H1 (cell line): ENCODE measurements around the gene ARHGEF11. TPM values are rescaled to one million over a fixed set of nuclear protein-coding genes. Genes with fewer than 3 reads are reported as not detected.

Experiments used
- CTCF ChIA-PET: fragments of 300-600 bp; sonication (Branson Sonifier 250); formaldehyde crosslinking; loops from one replicate; lab custom pipeline; 2021; ENCODE audit not compliant: partially characterized antibody; lab: Charles Lee
- POLR2A ChIA-PET: fragments of 300-600 bp; sonication (Branson Sonifier 250); formaldehyde crosslinking; loops from one replicate; lab custom pipeline; 2021; ENCODE audit warnings: inconsistent platforms; ENCODE audit not compliant: partially characterized antibody; lab: Charles Lee
- DNase-seq, 2 experiments: peaks; one replicate each; pipeline versions ENCODE4 v3.0.0 to v3.0.0-alpha.2; 2010 to 2022; ENCODE audit warnings: low spot score in 2 of 2, low read depth in 1 of 2, mixed read lengths in 1 of 2
- FAIRE-seq: peaks from 2 replicates; lab custom pipeline; 2011; peaks lifted over from hg19 to GRCh38; lab: Jason Lieb, UNC
- H2AFZ ChIP-seq: 2 replicates; pipeline ENCODE4 v1.8.1; 2012; ENCODE audit warnings: low read length, inconsistent platforms
- H2AK5ac ChIP-seq: 2 replicates; pipeline ENCODE4 v1.6.1; 2013; ENCODE audit warnings: low read depth, low read length
- H2BK120ac ChIP-seq: replicated peaks from 2 replicates; pipeline ENCODE3; 2013; ENCODE audit warnings: low read depth, low read length, inconsistent platforms
- H2BK12ac ChIP-seq: 2 replicates; pipeline ENCODE4 v1.6.1; 2013; ENCODE audit warnings: low read depth, low read length
- H2BK15ac ChIP-seq: 2 replicates; pipeline ENCODE4 v1.6.1; 2013; ENCODE audit warnings: low read length
- H2BK20ac ChIP-seq: 2 replicates; pipeline ENCODE4 v1.6.1; 2013; ENCODE audit warnings: low read length
- H2BK5ac ChIP-seq: 2 replicates; pipeline ENCODE4 v1.6.1; 2013; ENCODE audit warnings: low read depth, low read length
- H3K14ac ChIP-seq: 2 replicates; pipeline ENCODE4 v1.6.1; 2013; ENCODE audit warnings: inconsistent platforms; ENCODE audit not compliant: insufficient read length
- H3K18ac ChIP-seq: 2 replicates; pipeline ENCODE4 v1.6.1; 2013; ENCODE audit warnings: low read length; ENCODE audit errors: extremely low read depth
- H3K23ac ChIP-seq: 2 replicates; pipeline ENCODE4 v1.6.1; 2013; ENCODE audit warnings: inconsistent platforms; ENCODE audit not compliant: insufficient read length
- H3K23me2 ChIP-seq: 2 replicates; pipeline ENCODE4 v1.6.1; 2013; ENCODE audit warnings: low read depth, low read length
- H3K27ac ChIP-seq: 2 replicates; pipeline ENCODE4 v1.6.1; 2011; ENCODE audit warnings: low read depth, low read length, inconsistent platforms
- H3K27me3 ChIP-seq, 4 experiments: replicated peaks in 1 of 4; 1 replicate in 1 of 4; 2 replicates in 3 of 4; pipeline versions ENCODE4 v1.6.1 to v1.8.1; 2011 to 2013; ENCODE audit warnings: low read length in 3 of 4, mild to moderate bottlenecking in 3 of 4, inconsistent platforms in 2 of 4, mixed read lengths in 2 of 4, moderate library complexity in 1 of 4; ENCODE audit not compliant: control insufficient read depth in 3 of 4, insufficient read depth in 3 of 4; ENCODE audit errors: extremely low read depth in 1 of 4
- H3K36me3 ChIP-seq, 4 experiments: 2 replicates each; pipeline versions ENCODE4 v1.6.1 to v1.8.1; 2011 to 2013; ENCODE audit warnings: mild to moderate bottlenecking in 4 of 4, low read length in 3 of 4, moderate library complexity in 2 of 4, control low read depth in 1 of 4, inconsistent platforms in 1 of 4; ENCODE audit not compliant: insufficient read depth in 4 of 4, control insufficient read depth in 2 of 4
- H3K4ac ChIP-seq: replicated peaks from 2 replicates; pipeline ENCODE3; 2013; ENCODE audit warnings: low read length, low read depth, mixed read lengths, inconsistent platforms; ENCODE audit not compliant: insufficient read length
- H3K4me1 ChIP-seq, 4 experiments: replicated peaks in 1 of 4; 1 replicate in 1 of 4; 2 replicates in 3 of 4; pipeline versions ENCODE4 v1.6.1 to v1.8.1; 2011 to 2013; ENCODE audit warnings: low read length in 3 of 4, inconsistent platforms in 2 of 4, mixed read lengths in 1 of 4; ENCODE audit not compliant: insufficient read depth in 4 of 4, control insufficient read depth in 3 of 4
- H3K4me2 ChIP-seq, 2 experiments: 2 replicates each; pipeline versions ENCODE4 v1.6.1 to v1.8.1; 2011 to 2013; ENCODE audit warnings: low read depth in 2 of 2, low read length in 2 of 2, control low read depth in 1 of 2, inconsistent platforms in 1 of 2, mild to moderate bottlenecking in 1 of 2; ENCODE audit not compliant: insufficient read depth in 1 of 2
- H3K4me3 ChIP-seq, 4 experiments: fragments of 200-600, 300-600 bp in 1 of 4; sonication (generic), shearing (Covaris generic), sonication (Bioruptor Twin) in 1 of 4; 2 replicates each; pipeline versions ENCODE4 v1.5.1 to v1.8.1; 2011 to 2016; ENCODE audit warnings: low read length in 4 of 4, low read depth in 3 of 4, control low read depth in 2 of 4, inconsistent platforms in 2 of 4, mild to moderate bottlenecking in 2 of 4, mixed read lengths in 1 of 4, moderate library complexity in 1 of 4; ENCODE audit not compliant: insufficient read depth in 2 of 4; ENCODE audit errors: extremely low read depth in 1 of 4
- H3K56ac ChIP-seq: replicated peaks from 2 replicates; pipeline ENCODE3; 2013; ENCODE audit warnings: low read depth, mild to moderate bottlenecking, mixed read lengths, low read length, inconsistent platforms; ENCODE audit not compliant: insufficient read length
- H3K79me1 ChIP-seq: 2 replicates; pipeline ENCODE4 v1.6.1; 2013; ENCODE audit warnings: low read depth, low read length, control low read depth
- H3K79me2 ChIP-seq, 2 experiments: 2 replicates each; pipeline versions ENCODE4 v1.6.1 to v1.8.1; 2012 to 2013; ENCODE audit warnings: low read length in 2 of 2, mild to moderate bottlenecking in 2 of 2, inconsistent platforms in 1 of 2; ENCODE audit not compliant: insufficient read depth in 2 of 2, control insufficient read depth in 1 of 2
- H3K9ac ChIP-seq, 4 experiments: replicated peaks in 1 of 4; 1 replicate in 1 of 4; 2 replicates in 3 of 4; pipeline versions ENCODE4 v1.6.1 to v1.8.1; 2011 to 2013; ENCODE audit warnings: low read depth in 3 of 4, low read length in 3 of 4, control low read depth in 2 of 4, mild to moderate bottlenecking in 2 of 4, moderate library complexity in 2 of 4, inconsistent platforms in 1 of 4; ENCODE audit errors: extremely low read depth in 1 of 4
- H3K9me3 ChIP-seq, 2 experiments: 2 replicates each; pipeline versions ENCODE4 v1.6.1 to v1.8.1; 2012 to 2013; ENCODE audit warnings: mild to moderate bottlenecking in 2 of 2, moderate library complexity in 2 of 2, control low read depth in 1 of 2, inconsistent platforms in 1 of 2, low read depth in 1 of 2, low read length in 1 of 2, mixed read lengths in 1 of 2; ENCODE audit not compliant: insufficient read depth in 2 of 2
- H4K20me1 ChIP-seq, 2 experiments: replicated peaks in 1 of 2; 2 replicates each; pipeline versions ENCODE3 to v1.8.1; 2011 to 2013; ENCODE audit warnings: inconsistent platforms in 2 of 2, low read length in 2 of 2, mild to moderate bottlenecking in 1 of 2; ENCODE audit not compliant: insufficient read depth in 2 of 2, control insufficient read depth in 1 of 2
- H4K5ac ChIP-seq: 2 replicates; pipeline ENCODE4 v1.6.1; 2013; ENCODE audit warnings: low read length, low read depth, mixed read lengths, inconsistent platforms; ENCODE audit not compliant: insufficient read length
- H4K8ac ChIP-seq: 2 replicates; pipeline ENCODE4 v1.8.0; 2013; ENCODE audit warnings: mild to moderate bottlenecking, moderate library complexity, low read length, inconsistent platforms; ENCODE audit not compliant: insufficient read depth; ENCODE audit errors: extremely low read depth
- H4K91ac ChIP-seq: replicated peaks from 2 replicates; pipeline ENCODE3; 2013; ENCODE audit warnings: low read length, mixed read lengths, inconsistent platforms; ENCODE audit not compliant: insufficient read length
- BCL11A ChIP-seq, 2 experiments: IDR thresholded peaks; one replicate each; pipeline ENCODE4 v1.6.1; 2011; ENCODE audit warnings: low read depth in 2 of 2, low read length in 2 of 2, mild to moderate bottlenecking in 2 of 2
- CBX5 ChIP-seq: fragments of 300-800, 300-1000 bp; sonication (generic); IDR thresholded peaks from 2 replicates; pipeline ENCODE4 v1.7.1; 2016; ENCODE audit warnings: antibody characterized with exemption, low read length, low read depth
- CEBPB ChIP-seq: IDR thresholded peaks from 2 replicates; pipeline ENCODE4 v1.6.1; 2012; ENCODE audit warnings: low read depth, low read length
- MAFK ChIP-seq: IDR thresholded peaks from 2 replicates; pipeline ENCODE4 v1.6.1; 2012; ENCODE audit warnings: low read depth, mild to moderate bottlenecking, improper control_type of control experiment, low read length
- RAD21 ChIP-seq, 2 experiments: IDR thresholded peaks in 1 of 2; conservative IDR thresholded peaks in 1 of 2; 2 replicates each; pipeline ENCODE4 v1.6.1; 2011; ENCODE audit warnings: low read depth in 2 of 2, low read length in 2 of 2, improper control_type of control experiment in 1 of 2, inconsistent platforms in 1 of 2, mild to moderate bottlenecking in 1 of 2, moderate library complexity in 1 of 2
- RXRA ChIP-seq: IDR thresholded peaks from 2 replicates; pipeline ENCODE4 v1.6.1; 2011; ENCODE audit warnings: low read depth, mild to moderate bottlenecking, low read length, moderate library complexity; ENCODE audit not compliant: insufficient read depth
- SIRT6 ChIP-seq: IDR thresholded peaks from one replicate; pipeline ENCODE4 v1.7.1; 2012; ENCODE audit warnings: low read length, inconsistent platforms
- SP1 ChIP-seq: IDR thresholded peaks from 2 replicates; pipeline ENCODE4 v1.6.1; 2011; ENCODE audit warnings: low read depth, low read length
- TAF1 ChIP-seq: IDR thresholded peaks from 2 replicates; pipeline ENCODE4 v1.6.1; 2011; ENCODE audit warnings: mild to moderate bottlenecking, low read depth, low read length
- TAF7 ChIP-seq: optimal IDR thresholded peaks from 2 replicates; pipeline ENCODE3; 2011; ENCODE audit warnings: low read depth, mild to moderate bottlenecking, inconsistent platforms, low read length, moderate library complexity, borderline replicate concordance
- ZNF274 ChIP-seq: IDR thresholded peaks from 2 replicates; pipeline ENCODE4 v1.7.0; 2012; ENCODE audit warnings: low read length, borderline replicate concordance; ENCODE audit errors: extremely low read depth
- WGBS, 2 experiments: shearing (Covaris generic) in 1 of 2; methylation state at CpG; one replicate each; pipeline versions ENCODE4 v1.1.6 to v1.1.7; 2013 to 2015; ENCODE audit warnings: low lambda C conversion rate in 2 of 2, mixed read lengths in 2 of 2, inconsistent platforms in 1 of 2, low coverage in 1 of 2, missing lambda C conversion rate in 1 of 2; ENCODE audit not compliant: insufficient replicate concordance in 2 of 2, insufficient coverage in 1 of 2, insufficient read length in 1 of 2; ENCODE audit errors: extremely low coverage in 1 of 2, missing lambda C conversion rate in 1 of 2; 5-methylcytosine and 5-hydroxymethylcytosine counted together
- polyA plus RNA-seq, 7 experiments: library from polyadenylated mRNA; depleted of rRNA in 3 of 7; stranded (reverse) in 5 of 7; unstranded in 2 of 7; fragments of >200 nt in 5 of 7; fragments of 200-250 nt in 2 of 7; gene quantifications; 1 replicate in 5 of 7; 2 replicates in 1 of 7; 4 replicates in 1 of 7; pipeline versions ENCODE4 v1.2.1 to v1.2.3, GENCODE V29; 2011 to 2013; ENCODE audit warnings: missing spikeins in 2 of 7, mixed read lengths in 2 of 7
- total RNA-seq: library from RNA; stranded (reverse); fragmentation: NEBNext Ultra II Directional; extraction: Animal tissue kit (Norgen Biotek cat#: 25700); gene quantifications from 2 replicates; pipeline ENCODE4 v1.2.1, GENCODE V29; 2021
- TF ChIP-seq, protein P1 (sequence below): IDR thresholded peaks from 2 replicates; pipeline ENCODE4 v1.6.1; 2012; ENCODE audit warnings: inconsistent platforms

The ARHGEF11 gene
- total and polyA plus RNA-seq, 2 of the 8 experiments (the other 6 are each of a cell fraction or from before 2014, with no cell fraction given): 19.9 to 33.1 TPM

GRCh38 chr1:156949127-156949526 lies 96.4 kb downstream of the ARHGEF11 start:
- no peaks in the 10 kb centered on the region for H3K79me2 ChIP-seq
- POLR2A ChIA-PET: interaction anchor here (1.3 to 1.7 kb wide), 2 partner anchors 8 to 25 kb away, joined by 3 read pairs; no protein-coding TSS in a partner anchor
- no peak for TF ChIP-seq CBX5
- no peak for TF ChIP-seq TAF1
- no peak for TF ChIP-seq MAFK
- TF ChIP-seq, protein P1, sequence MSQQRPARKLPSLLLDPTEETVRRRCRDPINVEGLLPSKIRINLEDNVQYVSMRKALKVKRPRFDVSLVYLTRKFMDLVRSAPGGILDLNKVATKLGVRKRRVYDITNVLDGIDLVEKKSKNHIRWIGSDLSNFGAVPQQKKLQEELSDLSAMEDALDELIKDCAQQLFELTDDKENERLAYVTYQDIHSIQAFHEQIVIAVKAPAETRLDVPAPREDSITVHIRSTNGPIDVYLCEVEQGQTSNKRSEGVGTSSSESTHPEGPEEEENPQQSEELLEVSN: no peak
- TF ChIP-seq RAD21 (IDR thresholded peaks at IDR 0.05 in 1 of 2, conservative IDR thresholded peaks at IDR 0.05 in 1 of 2; ENCODE audit: low read depth in 2 of 2, low read length in 2 of 2): no peak
- TF ChIP-seq TAF7: no peak
- TF ChIP-seq RXRA: no peak
- no peak for TF ChIP-seq SP1
- TF ChIP-seq SIRT6: no peak
- TF ChIP-seq ZNF274: no peak
- no peak for TF ChIP-seq CEBPB
- no peak for TF ChIP-seq BCL11A (IDR thresholded peaks at IDR 0.05; ENCODE audit: low read depth in 2 of 2, low read length in 2 of 2)

More at GRCh38 chr1:156949127-156949526, 96.4 kb downstream of the ARHGEF11 start:
- Histone ChIP-seq H3K4ac (no peak overlapping the region), H2AK5ac (no peak overlapping the region), H2BK5ac (no peak overlapping the region), H4K91ac (no peak overlapping the region), H2BK20ac (no peak overlapping the region), H3K4me2 (no peak overlapping the region), H2BK15ac (no peak overlapping the region), H3K9me3 (no peaks in the 10 kb centered on the region), H3K23ac (no peak overlapping the region), H3K4me3 (no peak overlapping the region), H4K5ac (no peak overlapping the region), H3K79me1 (no peaks in the 10 kb centered on the region; the same call in 1 of the 2 replicates), H3K9ac (no peak overlapping the region), H3K18ac (no peak overlapping the region), H4K20me1 (peaks cover 6 to 8% of the 10 kb centered on the region in 2 experiments), H4K8ac (no peak overlapping the region), H3K4me1 (no peaks in the 10 kb centered on the region), H2AFZ (no peak overlapping the region), H3K14ac (no peak overlapping the region), H2BK12ac (no peak overlapping the region), H3K36me3 (peaks cover 22 to 67% (median 36%) of the 10 kb centered on the region in 4 experiments), H2BK120ac (no peak overlapping the region), H3K23me2 (no peaks in the 10 kb centered on the region), H3K27me3 (no peaks in the 10 kb centered on the region), H3K56ac (no peak overlapping the region), H3K27ac (no peak overlapping the region)
- WGBS, 2 experiments: 94% methylated on average over 5 of the region's 5 CpGs; no CpG with 5 or more reads in 1 of the 2 experiments
- FAIRE-seq (no peak), DNase-seq (no peak)
- CTCF ChIA-PET: interaction anchor here (0.5 to 5.0 kb wide), 26 partner anchors 8 to 267 kb away, joined by 3 to 31 read pairs (median 4); no protein-coding TSS in a partner anchor
